ACC112 (cell line): ENCODE measurements around the gene FBXL22.

Experiments
- H2AFZ ChIP-seq: fragments of 200-600 bp; sonication (generic); one replicate; pipeline ENCODE4 v1.6.0; 2017; ENCODE audit warnings: antibody characterized with exemption, low read length; ENCODE audit not compliant: unreplicated experiment
- H3K27ac ChIP-seq: fragments of 200-600 bp; sonication (generic); 2 replicates; pipeline ENCODE4 v1.5.1; 2014; ENCODE audit warnings: low read depth, mild to moderate bottlenecking, antibody characterized with exemption, low read length, moderate library complexity
- H3K27me3 ChIP-seq: fragments of 200-600 bp; sonication (generic); 2 replicates; pipeline ENCODE4 v1.6.1; 2014; ENCODE audit warnings: mild to moderate bottlenecking, antibody characterized with exemption, low read length, moderate library complexity, mixed read lengths; ENCODE audit not compliant: insufficient read depth
- H3K36me3 ChIP-seq: fragments of 200-600 bp; sonication (generic); 2 replicates; pipeline ENCODE4 v1.6.1; 2016; ENCODE audit warnings: mild to moderate bottlenecking, antibody characterized with exemption, low read length, moderate library complexity, mixed read lengths; ENCODE audit not compliant: insufficient read depth
- H3K4me1 ChIP-seq: fragments of 200-600 bp; sonication (generic); one replicate; pipeline ENCODE4 v1.6.1; 2016; ENCODE audit warnings: low read length, mixed read lengths; ENCODE audit not compliant: insufficient read depth, unreplicated experiment, control insufficient read depth
- H3K4me3 ChIP-seq: fragments of 200-600 bp; sonication (generic); 2 replicates; pipeline ENCODE4 v1.5.1; 2014; ENCODE audit warnings: mild to moderate bottlenecking, low read depth, low read length
- H3K79me2 ChIP-seq: fragments of 200-600 bp; sonication (generic); one replicate; pipeline ENCODE4 v1.6.0; 2016; ENCODE audit warnings: low read length; ENCODE audit not compliant: control insufficient read depth, unreplicated experiment, insufficient read depth

The FBXL22 gene

DNA sequence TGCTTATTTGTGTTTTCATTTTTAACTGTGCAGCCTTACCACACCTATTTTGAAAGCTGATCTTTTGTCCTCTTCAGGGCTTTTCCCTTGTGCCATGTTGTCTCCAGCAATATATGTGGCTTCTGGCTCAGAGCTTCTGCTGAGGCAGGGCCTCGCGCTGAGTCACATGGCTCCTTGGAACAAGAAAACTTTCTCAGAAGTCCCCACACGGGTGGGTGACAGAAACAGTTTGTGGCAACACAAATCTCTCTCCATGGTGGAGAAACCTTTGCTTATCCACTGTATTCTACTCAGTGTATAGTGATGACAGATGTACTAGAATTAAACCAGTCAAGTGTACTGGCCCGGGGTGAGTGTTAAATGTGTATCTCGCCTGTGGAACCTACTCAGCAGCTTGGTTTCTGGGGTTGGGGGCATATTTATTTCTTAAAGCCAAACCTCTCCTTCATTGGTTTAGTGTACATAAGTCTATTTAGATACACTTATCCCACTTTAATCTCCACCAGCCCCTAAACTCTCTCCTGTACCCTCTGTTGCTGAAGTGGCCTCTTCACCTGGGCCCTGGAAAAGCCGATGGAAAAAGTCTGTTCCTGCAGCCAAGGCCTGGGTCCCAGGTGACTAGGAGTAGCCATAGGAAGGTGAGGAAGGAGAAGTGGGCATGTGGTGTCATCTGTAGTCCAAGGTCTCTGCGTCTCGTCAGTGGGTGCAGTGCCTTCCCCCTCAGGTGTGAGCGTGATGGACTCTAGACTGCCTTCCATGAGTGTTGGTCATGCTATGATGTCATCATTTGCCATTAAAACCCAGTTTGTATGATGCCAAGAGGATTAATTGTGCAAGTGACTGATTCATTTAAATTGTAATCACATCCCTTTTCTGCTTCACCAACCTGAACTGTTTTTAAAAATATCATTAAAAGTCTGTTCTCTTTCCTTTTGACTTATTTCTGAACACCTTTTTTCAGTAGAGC is 3.2 kb upstream of the FBXL22 start:
- H2AFZ ChIP-seq, result no peak overlapping the region
- H3K27me3 ChIP-seq, result no peaks in the 10 kb centered on the region
- no peak overlapping the region for H3K27ac ChIP-seq
- peaks cover 24% of the 10 kb centered on the region for H3K36me3 ChIP-seq
- no peaks in the 10 kb centered on the region for H3K79me2 ChIP-seq
- H3K4me3 ChIP-seq, result no peak overlapping the region
- H3K4me1 ChIP-seq, result no peaks in the 10 kb centered on the region

DNA sequence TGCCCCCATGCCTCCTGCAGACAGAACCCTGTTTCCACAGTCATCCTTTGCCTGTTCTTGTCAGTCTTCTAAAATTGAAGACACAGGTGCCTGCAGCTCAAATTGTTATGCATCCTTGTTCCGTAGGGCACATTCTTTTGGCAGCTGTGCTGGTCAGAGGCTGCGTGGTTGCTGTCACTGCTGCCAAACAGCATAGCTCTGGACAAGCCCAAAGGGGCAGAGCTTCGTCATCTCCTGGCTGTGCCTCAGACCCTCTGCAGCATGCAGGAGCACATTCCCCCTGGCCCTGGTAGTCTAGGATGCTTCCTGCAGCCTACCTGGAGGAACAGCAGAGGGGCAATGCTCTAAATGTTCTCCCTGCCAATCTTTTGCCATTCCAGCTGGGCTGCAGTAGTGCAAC is 2.1 kb upstream of the FBXL22 start:
- Histone ChIP-seq H2AFZ (no peak overlapping the region), H3K79me2 (no peaks in the 10 kb centered on the region), H3K4me3 (no peak overlapping the region), H3K36me3 (peaks cover 15% of the 10 kb centered on the region), H3K4me1 (no peaks in the 10 kb centered on the region), H3K27me3 (no peaks in the 10 kb centered on the region), H3K27ac (no peak overlapping the region)

DNA sequence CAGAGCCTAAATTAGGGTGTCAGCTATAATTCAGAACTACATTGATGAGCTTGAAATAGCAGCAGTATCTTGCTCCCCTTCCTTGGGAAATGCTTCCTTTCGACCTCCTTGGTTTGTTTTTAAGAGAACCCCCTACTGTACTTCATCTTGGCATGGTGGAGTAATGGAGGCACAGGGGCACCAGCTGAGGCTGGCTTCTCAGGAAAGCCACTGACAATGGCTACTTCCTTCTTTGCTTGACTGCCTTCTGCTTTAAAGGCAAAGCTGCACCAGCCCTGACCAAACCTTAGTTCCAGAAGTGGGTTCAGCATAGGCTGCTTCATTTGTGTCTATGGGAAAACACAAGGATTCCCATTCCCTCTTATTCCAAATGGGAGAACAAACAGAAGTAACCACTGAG is 1.5 kb upstream of the FBXL22 start:
- no peak overlapping the region for H2AFZ ChIP-seq
- H3K27me3 ChIP-seq, result no peaks in the 10 kb centered on the region
- H3K79me2 ChIP-seq, result no peaks in the 10 kb centered on the region
- no peak overlapping the region for H3K27ac ChIP-seq
- peaks cover 10% of the 10 kb centered on the region for H3K36me3 ChIP-seq
- H3K4me3 ChIP-seq, result no peak overlapping the region
- no peaks in the 10 kb centered on the region for H3K4me1 ChIP-seq

DNA sequence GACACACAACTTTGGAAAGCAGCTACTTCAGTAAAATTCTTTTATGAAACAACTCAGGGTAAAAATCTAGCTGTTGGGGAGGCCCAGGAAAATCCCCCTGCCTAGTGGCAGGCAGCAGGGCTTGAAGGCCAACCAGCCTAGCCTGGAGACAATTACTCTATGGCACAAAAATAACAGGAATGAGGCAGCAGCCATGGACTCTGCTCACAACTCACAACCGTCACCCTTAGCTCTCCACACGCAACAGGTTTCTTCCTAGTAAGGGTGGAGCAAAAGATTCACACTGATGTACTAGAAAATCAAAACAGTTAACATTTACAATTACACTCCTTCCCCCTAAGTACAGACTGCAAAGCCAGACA is 530 bp upstream of the FBXL22 start:
- no peak overlapping the region for H2AFZ ChIP-seq
- no peak overlapping the region for H3K4me3 ChIP-seq
- no peaks in the 10 kb centered on the region for H3K79me2 ChIP-seq
- H3K27ac ChIP-seq, result no peak overlapping the region
- 0 out of 2 replicates have a peak, but pooled peaks cover under 1% of the 10 kb centered on the region for H3K36me3 ChIP-seq
- no peaks in the 10 kb centered on the region for H3K27me3 ChIP-seq
- H3K4me1 ChIP-seq, result no peaks in the 10 kb centered on the region

DNA sequence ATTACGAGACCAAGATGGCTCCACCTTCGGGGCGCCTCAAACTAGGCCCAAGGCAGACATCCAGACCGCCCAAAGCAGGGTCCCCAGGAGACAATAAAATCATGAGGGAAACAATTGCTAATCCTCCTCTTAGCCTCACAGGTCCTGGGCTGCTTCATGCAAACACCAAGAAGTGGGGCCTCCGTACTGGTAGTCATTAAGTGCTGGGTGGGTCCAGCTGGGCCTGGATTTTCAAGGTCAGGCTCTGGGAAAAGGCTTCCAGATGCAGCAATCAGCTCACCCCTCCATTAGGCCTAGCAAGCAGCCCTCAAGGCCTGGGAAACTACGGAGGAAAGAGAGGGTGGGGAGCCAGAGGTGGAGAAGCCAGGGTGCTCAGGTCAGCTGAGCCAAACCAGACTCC is 634 bp downstream of the FBXL22 start:
- Histone ChIP-seq H3K27ac (no peak overlapping the region), H3K4me1 (no peaks in the 10 kb centered on the region), H3K27me3 (no peaks in the 10 kb centered on the region), H3K36me3 (no peaks in the 10 kb centered on the region), H2AFZ (no peak overlapping the region), H3K79me2 (no peaks in the 10 kb centered on the region), H3K4me3 (no peak overlapping the region)

DNA sequence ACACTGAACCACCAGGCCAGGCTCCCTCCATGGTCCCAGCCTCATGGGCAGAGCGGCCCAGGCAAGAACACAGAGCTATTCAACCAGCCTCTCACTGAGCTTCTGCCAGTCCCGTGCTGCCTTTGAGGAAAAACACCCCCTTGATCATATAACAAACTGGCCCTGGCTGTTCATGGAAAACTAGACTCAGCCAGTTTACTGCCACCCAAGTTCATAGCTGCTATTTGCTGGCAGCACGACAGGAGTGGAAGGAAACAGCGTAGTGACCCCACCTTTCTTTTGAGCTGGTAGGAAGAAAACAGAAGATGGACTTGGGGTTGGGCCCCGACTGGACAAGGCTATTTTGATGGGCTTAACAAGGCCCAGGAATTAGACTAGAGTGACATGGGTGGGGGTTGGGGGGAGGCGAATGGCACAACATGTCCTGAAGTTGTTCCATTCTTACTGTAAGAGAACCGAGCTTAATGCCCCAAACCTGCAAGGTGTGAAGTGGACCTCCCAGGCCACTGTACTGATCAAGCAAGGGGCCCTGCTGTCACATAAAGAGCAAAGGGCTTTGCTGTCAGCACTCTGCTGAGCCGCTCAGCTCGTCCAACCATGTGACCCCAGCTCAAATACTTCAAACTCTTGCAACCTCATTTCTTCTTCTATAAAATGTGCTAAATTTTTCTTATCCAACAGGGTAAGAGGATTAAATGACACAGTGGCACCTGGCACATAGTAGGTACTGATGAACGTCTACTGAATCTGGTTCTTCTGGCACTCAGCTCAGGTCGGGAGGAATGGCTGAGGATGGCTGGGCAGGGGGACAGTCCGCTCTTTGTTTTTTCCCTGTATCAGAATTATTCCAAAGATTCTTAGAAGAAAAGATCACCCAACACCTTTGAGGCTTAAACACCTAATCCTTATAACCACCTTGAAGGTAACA is 1.6 kb downstream of the FBXL22 start:
- no peak overlapping the region; the same call in 1 of the 2 replicates for H3K4me3 ChIP-seq

DNA sequence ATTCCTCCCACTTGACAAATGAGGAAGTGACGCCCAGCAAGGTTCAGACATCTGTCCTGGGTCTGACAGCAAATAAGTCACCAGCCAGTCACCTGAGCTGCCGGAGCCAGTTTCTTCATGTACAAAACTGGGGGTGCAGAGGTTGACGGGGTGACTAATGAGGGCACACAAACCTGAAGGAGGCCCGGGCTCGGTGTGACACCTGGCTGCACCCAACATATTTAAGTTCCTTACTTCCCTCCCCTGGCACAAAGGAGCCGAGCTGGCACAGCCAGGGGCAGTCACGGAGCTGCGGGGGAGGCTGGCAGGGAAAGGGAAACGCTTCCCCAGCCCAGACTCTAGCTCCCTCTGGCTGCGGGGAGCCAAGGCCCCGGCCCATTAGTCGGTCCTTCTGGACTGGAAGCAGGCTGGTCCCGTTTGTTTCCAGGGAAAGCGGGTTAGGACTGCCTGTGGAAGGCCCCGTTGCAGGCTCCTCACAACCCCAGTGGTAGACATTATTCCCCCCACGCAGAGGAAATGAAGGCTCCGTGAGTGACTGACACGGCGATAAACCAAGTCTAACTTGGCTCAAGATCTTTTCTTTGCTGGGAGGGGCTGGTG is 2.3 kb downstream of the FBXL22 start:
- H3K27me3 ChIP-seq, result no peaks in the 10 kb centered on the region
- H3K4me1 ChIP-seq, result no peaks in the 10 kb centered on the region
- H3K79me2 ChIP-seq, result no peaks in the 10 kb centered on the region
- no peak overlapping the region for H3K27ac ChIP-seq
- H3K4me3 ChIP-seq, result peak overlapping the region; percentile 88
- no peaks in the 10 kb centered on the region for H3K36me3 ChIP-seq
- H2AFZ ChIP-seq, result no peak overlapping the region

More for the DNA sequence above, 1.6 kb downstream of the FBXL22 start:
- Histone ChIP-seq H3K4me1 (no peaks in the 10 kb centered on the region), H3K27me3 (no peaks in the 10 kb centered on the region), H3K27ac (no peak overlapping the region), H3K36me3 (no peaks in the 10 kb centered on the region), H3K79me2 (no peaks in the 10 kb centered on the region), H2AFZ (no peak overlapping the region)

DNA sequence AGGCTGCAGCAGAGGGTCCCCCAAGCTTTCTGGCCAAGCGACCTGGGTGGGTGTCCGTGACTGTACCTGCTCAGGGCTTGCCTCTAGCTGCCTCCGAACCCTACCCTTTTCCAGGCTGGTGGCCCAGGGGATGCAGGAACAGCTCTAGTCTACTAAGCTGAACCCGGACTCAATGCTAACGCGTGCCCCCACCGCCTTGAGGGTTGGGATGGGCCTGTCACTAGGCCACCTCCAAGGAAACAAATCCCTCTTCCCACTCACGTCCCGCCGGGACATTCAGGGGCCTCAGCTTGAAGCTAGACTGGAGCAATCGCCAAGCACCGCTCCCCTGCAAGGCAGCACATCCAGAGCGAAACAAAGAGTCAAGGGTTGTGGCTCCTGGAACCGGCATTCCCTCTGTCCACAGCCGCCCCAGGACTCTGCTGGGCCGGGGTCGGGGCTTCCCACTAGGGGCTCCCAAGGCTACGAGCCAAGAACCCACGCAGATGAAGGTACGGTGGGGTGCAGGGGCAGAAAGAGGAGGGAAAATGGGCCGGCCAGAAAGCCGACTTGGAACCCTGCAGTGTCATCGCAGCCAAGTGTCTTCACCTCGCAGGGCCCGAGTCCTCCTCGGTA is 2.9 kb downstream of the FBXL22 start:
- Histone ChIP-seq H2AFZ (peak overlapping the region; percentile 79), H3K27ac (peak overlapping the region; percentile 31; the same call in 1 of the 2 replicates), H3K4me1 (no peaks in the 10 kb centered on the region), H3K4me3 (peak overlapping the region; percentile 88), H3K79me2 (no peaks in the 10 kb centered on the region), H3K27me3 (no peaks in the 10 kb centered on the region), H3K36me3 (no peaks in the 10 kb centered on the region)

DNA sequence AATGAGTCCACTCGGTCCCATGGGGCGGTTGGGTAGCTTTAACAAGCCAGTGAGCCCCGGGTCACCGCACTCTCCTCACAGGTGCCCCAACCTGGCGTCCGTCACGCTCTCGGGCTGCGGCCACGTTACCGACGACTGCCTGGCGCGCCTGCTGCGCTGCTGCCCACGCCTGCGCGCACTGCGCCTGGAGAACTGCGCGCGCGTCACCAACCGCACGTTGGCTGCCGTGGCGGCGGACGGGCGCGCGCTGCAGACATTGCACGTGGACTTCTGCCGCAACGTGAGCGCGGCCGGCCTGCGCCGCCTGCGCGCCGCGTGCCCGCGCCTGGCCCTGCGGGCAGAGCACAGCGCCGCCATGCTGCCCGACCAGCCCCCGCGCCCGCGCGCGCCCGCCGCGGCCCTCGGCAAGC is 3.4 kb downstream of the FBXL22 start:
- Histone ChIP-seq H3K27me3 (no peaks in the 10 kb centered on the region), H3K4me1 (no peaks in the 10 kb centered on the region), H3K79me2 (no peaks in the 10 kb centered on the region), H3K27ac (peak overlapping the region; percentile 31; the same call in 1 of the 2 replicates), H3K36me3 (no peaks in the 10 kb centered on the region), H3K4me3 (peak overlapping the region; percentile 88), H2AFZ (peak overlapping the region; percentile 79)
